GM03348 (cell line): ENCODE measurements around the gene AHDC1.

Experiments used
- DNase-seq: peaks from one replicate; pipeline ENCODE4 v3.0.0; 2012; ENCODE audit warnings: low spot score

Gene AHDC1

DNA sequence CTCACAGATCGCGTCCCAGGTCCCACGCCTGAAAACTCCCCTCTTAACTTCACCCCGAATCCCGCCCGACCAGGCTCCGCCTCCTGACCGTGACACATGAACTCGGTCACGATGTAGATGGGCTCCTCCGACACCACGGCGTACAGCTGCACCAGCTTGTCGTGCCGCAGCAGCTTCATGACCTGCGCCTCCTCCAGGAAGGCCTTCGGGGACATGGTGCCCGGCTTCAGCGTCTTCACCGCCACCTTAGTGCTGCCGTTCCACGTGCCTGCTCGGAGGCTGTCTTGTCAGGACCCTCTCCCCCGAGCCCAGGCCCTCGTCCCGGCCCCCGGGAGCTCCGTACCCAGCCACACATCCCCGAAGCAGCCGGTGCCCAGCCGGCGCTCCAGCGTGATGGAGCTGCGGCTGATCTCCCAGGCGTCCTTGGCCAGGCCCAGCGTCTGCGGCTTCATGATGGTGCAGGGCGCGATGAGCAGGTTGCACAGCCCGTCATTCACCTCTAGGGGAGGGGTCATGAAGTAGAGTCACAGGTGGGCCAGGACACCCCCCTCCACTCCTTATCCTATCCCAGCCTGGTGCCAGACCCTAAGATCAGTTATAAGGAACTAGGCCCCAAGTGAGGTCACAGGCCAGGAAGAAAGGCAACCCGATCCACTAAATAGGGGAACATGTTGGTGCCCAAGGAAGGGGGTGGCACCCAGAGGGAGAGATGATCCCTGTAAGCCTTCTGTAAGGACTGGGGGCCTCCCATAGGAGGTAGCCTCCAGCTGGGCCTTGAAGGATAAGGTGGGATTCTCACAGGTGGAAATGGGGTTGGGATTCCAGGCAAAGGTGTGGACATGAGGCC, 11.6 kb upstream of the AHDC1 start:
- no peak for DNase-seq

DNA sequence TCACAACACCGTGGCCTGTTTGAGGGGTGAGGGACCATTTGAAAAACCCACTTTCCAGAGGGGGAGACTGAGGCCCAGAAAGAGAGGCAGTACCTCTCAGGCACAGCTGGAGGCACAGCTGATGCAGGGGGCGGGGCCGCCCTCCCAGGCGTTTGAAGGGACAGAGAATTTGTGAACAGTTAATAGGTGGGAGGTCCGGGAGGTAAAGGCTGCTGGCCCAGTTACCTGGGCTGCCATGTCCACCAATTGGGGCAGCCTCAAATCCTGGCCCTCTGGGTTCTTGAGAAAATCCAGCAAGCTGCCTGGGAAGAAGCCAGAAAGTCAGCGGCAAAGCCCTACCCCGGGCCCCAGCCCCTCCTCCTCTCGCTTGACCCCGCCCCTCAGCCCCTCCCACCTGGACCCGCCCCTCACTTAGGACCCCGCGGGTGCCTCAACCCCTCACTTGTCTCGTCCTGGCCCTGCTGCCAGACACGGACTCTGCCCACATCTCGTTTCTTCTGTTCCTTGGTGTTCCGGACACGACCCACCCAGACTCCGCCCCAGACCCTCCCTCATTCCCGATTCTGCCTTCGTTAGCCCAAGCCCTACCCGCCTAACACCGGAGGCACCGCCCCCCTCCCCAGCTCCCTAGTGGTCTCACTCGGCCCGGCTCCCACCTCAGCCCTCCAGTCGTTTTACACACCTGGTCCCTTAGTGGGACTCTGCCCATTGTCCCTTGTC, 10.8 kb upstream of the AHDC1 start:
- DNase-seq = no peak

DNA sequence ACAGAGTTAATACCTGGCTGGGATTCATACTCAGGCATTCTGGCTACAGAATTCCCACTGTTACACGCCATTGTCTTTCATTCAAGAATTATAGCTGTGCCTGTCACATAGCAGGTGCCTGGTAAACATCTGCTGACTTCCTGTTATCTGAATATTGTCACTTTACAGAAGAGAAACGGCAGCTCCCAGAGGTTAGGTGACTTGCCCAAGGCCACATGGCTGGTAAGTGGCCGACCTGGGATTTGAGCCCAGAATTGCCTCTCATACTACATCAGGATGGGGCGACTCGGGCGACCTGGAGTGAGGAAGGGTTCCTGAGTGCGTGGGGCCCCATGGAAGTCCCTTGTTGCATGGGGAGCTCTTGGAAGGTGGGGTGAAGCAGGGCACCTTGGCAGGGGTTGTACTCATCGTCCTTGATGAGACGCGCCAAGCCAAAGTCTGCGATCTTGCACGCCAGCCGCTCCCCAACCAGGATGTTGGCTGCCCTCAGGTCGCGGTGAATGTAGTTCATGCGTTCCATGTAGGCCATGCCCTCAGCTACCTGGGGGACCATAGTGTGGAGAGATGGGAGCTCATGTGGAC, 10.2 kb upstream of the AHDC1 start:
- DNase-seq = no peak

DNA sequence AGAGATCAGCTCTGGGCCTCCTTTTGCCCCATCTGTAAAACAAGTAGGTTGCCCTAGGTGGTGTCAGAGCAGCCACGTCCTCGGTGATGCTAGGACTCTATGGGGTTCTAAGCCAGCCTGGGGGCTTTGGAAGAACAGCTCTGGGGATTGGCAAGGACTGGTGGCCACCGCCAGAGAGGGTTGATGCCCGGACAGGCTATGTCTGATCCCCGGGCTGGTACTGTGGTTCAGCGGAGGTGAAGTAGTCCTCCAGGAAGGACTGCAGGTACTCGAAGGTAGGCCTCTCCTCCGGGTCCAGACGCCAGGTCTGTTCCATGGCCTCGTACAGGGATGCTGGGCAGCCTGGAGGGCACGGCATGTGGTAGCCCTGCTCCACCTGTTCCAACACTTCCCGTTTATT, 8.8 kb upstream of the AHDC1 start:
- no peak for DNase-seq

DNA sequence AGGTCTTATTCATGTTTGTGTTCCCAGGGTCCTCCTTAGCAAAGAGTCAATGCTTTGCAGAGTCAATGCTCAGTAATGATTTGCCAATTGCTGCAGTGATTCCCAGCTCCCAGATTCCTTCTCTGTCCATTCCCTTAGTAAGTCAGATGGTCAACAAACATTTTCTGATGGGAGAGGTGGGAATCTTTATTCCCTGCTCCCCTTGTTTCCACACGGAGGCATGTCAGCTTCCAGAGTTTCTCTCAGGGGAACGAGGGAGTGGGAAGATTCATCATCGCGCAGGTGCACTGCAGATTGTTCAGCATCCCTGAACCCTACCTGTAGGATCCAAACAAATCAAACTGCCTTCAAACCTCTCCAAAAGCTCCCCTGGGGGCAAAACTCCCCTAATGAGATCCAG, 7.5 kb upstream of the AHDC1 start:
- no peak for DNase-seq

DNA sequence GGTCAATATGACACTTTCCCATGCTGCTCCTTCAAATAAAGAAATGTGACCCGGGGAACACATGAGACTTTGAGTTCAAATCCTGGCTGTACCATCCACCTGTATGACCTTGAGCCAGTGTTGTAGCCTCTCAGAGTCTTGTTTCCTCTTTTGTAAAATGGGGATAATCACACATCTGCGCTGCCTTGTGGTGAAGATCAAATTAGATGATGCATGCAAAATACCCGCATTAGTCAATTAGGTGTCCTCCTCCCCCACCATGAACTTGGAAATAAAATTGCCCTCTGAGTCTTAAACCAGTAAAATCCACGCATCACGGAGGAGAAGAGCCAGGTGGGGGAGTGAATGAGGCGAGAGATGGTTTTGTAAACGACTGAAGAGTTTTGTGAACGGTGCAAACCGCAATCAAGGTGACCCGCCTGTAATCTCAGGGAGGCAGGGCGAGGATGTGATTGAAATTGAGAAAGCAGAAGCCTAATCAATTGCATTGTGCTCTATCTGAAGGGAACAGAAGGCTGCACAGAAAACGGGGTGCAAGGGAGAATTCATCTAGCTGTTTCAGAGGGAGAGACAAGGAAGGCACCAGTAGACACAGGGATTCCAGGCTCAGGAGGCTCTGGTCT, 5.8 kb upstream of the AHDC1 start:
- DNase-seq = no peak

DNA sequence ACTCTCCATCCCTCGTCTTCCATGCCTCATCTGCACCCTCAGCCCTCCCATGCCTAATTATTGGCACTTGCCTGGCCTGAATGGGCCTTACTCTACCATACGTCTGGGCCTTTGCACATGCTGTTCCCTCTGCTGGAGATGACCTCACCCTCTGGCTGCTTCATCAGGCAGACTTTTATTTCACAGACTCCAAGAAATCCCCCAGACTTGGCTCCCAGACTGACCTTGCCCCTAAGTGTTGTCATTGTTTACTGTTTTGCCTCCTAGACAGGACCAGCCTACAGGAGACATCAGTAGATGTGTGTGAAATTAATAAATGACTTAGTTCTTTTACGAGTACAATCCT, 5.2 kb upstream of the AHDC1 start:
- DNase-seq = no peak

DNA sequence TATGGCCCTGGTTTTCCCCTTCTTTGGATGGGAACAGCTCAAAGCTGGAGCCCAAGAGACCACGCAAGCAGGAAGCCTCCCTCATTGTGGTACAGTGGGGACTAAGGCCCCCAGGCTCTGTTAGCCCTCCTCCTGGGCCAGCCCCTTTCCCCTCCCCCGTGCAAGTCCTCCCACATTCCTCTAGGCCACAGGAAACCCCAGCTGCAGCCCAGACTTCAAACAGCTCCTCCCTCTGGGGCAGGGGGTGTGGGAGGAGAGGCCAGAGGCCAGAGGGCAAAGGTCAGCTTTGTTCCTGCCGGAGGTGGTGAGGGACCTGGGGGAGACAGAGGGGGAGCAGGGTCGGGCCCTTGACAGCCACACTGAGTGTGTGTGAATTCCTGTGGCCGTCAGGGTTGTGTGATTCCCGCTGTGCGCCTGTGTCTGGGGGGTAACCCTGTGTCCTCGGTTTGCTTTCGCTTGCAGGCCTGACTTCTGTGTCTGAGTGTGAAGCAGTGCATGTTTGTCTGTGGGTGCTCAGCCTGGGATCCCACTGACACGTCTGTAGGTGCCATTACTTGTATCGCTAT, 3.4 kb upstream of the AHDC1 start:
- DNase-seq = no peak

DNA sequence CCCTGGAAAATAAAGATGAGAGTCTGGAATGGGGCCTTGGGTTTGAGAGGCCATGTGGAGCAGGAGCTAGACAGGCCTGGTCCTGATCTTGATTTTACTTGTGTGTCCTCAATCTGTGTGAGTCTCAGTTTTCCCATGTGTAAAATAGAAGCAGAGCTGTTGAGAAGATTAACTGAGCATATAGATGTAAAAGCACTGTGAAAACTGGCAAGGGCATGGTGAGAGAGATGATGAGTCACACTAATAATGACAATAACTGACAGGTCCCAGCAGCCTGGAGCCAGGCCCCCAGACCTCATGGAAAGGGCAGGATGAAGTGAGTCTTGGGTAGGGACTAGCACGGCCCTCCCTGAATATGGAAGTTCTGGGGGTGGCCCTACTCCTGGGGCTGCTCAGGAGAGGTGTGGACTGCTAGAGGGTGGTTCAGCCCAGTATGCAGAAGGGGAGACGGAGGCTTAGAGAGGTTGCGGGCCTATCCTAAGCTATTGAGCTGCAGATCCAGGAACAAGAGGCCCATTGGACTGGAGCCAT, 2.8 kb upstream of the AHDC1 start:
- DNase-seq = no peak

DNA sequence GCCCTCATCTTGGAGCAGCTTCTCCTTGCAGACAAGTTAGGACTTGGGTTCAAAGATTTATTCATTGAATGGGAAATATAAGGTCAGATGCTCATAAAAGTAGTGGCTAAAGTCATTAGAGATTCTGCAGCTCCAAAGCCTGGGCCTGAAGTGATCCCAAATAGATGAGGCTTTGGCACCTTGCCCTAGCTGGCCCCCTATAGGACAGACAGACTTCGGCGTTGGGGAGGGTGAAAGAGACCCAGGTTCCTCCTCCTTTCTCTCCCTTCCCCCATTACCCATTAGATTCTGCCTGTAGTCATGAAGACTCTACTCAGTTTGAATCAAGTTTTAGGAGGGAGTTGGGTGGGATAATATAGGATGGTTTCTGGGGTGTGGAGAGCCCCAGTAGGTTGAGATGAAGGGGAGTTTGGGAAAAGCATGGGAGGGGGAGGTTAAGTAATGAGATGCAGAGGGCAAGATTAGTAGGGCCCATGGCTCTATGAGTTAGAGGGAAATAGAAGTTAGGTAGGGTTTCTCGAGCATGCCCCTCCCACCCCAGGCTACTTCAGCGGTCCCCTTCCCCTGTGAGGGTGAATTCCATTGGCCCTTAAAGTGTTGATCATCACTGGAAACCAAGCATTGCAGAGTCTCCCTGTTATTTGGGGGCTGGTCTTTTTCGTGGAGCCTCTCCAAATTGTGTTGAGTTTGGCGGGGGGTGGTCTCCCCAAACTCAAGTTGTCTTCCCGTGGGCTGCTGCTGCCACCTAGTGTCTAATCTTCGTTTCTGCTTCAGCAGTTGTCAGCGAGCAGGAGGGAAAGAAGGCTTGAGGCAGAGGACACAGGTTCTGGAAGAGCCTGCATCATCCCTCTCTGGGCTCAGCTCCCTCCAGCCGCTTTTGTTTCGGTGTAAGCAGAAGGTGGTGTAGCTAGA, 2.1 kb upstream of the AHDC1 start:
- DNase-seq = peak; percentile 73

DNA sequence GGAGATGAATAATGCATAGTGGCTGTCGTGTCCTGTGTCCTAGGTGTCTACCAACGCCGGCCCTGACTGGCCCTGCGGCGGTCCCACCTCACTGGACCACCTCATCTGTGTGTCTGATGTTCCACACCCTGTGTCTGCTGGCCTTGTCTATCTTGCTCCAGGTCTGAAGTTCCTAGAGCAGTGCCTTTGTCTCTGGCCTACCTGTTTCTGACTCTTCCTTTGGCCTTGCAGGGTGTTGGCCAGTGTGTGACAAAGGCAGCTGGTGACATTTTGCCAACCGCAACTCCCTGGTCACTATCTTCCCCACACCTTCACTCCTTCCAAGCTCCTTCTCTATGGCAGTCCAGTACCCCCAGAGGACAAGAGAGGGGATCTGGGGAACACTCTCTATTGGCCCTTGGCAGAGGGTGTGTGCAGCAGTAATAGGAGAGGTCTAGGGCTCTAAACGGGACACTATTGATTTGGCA, 1.4 kb upstream of the AHDC1 start:
- DNase-seq = no peak

DNA sequence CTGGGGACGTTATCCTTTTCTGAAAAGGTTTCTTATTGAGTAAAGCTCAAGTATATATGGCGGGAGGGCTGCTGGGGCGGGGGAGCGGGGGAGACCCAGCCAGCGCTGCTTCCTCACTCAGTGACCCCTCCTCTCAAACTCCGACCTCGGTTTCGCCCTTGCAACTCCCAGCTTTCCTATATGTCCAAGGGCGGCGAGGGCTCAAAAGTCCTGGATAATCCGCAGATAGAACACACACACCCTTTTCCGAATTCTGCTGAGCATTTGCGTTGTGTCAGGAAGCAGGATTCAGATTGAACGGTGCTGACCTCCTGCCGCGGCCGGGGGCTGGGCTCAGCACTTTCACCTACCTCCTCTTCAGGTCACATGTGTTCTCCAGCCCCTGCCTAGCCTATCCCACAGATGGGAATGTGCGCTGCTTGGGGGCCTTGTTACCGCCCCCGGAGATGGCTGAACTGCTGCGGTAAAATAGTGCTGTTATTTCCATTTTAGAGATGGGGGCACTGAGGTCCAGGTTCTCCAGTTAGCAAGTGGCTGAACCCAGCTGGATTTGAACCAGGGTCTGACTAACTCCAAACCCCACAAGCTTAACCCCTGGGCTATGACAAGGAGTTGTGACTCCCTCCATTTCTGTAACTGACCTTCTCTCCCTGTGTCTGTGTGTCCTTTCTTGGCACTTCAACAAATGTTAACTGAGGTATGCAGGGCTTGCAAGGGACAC, 795 bp upstream of the AHDC1 start:
- DNase-seq = no peak

DNA sequence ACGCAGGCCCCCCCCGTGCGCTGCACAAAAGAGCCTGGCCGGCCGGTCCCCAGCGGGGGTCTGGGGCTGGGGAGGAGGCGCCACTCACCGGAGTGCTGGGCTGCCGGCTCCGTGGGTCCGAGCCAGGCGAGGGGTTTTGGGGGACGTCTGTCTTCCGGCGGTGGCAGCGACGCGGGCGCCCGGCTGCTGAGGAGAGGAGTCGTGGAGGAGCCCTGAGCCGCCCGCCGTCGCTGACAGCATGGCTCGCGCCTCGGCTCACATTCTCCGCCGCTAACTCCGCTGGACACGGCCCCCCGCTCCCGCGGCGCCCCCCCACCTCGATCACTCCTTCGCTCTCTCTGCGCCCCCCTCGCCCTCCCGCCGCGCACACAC, 649 bp downstream of the AHDC1 start:
- peak; percentile 69 for DNase-seq

DNA sequence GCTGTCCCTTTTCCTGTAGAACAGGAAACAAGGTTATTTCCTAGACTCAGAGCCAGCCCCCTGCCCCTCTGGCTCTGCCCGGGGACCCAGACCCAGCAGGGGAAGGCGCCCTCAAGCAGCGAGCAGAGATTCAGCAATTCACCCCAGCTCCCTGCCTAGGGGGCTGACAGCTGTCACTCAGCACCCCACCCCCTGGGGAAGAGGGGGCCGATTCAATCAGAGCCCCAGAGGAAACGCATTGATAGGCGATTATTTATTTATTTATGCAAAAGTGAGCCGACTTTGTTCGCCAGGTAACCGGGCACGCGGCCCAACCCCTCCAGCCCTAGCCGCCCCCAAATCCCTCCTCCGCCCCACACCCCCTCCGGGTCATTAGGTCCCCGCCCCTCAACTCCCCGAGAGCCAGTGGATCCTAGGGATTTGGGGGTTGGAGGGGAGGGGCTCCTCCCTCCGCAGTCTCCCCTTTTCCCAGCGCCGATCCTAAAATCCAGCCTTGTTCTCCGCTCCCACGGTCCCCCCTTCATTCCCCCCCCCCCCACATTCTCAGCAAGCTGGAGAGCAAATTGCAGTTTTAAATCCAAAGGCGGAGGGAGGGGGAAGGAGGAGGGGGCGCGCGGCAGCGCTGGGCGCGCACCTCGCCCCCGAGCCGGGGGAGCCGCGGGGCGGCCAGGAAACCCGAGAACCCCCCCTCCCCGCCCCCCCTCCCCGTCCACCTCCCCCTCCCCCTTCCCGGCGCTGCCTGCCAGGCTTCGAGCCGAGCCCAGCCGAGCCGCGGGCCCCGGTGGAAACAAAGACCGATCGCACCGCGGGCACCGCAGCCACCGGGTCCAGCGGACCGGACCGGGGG, 1.3 kb downstream of the AHDC1 start:
- DNase-seq = peak; percentile 86

DNA sequence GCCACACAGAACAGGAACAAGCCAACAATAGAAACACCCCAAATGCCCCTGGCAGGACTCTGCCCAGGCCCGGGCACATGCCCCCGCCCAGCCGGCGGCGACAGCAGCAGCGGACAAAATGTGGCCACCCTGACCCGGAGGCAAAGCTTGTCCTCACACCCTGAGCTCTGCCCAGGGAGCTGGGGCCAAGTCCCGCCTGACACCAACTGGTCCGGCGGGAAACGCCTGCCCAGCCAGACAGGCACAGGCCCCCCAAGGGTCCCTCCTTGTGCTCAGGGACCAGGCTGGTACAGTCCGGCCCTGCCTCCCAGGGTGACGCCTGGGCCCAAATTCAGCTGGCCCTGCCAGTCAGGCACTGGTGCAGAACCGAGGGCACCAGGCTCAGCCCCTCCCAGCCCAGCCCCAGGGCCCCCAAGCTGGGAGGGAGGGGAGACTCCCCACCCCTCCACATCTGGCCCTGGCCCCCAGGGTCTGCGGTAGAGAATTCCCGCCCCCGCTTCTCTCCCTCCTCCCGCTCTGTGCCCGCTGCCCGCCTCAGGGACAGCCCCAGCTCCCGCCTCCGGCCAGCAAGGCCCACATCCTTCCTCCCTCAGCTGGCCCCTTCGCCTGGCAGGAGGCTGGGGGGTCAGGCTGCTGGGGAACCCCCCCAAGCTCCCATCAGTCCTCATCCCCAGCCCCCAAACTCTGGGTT, 2.0 kb downstream of the AHDC1 start:
- peak; percentile 61 for DNase-seq

DNA sequence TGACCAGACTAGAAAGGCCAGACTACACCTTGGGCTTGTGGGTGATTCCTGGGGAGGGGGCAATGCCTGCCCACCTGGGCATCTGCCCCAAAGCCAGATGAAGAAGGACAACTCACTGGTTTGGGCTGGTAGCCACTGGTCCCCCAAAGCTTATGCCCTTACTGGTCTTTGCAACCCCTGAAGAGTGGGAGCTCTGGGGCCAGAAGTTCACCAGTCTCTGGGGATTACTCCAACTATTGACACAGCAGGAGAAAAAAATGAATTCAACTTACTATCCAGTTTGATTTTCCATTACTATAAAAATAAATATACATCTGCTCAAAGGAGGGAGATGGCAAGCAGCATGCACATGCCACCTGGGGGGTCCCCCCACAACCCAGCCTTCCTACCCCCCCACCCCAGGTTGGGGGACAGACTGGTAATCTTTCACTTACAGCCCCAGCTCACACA, 2.6 kb downstream of the AHDC1 start:
- DNase-seq = no peak

DNA sequence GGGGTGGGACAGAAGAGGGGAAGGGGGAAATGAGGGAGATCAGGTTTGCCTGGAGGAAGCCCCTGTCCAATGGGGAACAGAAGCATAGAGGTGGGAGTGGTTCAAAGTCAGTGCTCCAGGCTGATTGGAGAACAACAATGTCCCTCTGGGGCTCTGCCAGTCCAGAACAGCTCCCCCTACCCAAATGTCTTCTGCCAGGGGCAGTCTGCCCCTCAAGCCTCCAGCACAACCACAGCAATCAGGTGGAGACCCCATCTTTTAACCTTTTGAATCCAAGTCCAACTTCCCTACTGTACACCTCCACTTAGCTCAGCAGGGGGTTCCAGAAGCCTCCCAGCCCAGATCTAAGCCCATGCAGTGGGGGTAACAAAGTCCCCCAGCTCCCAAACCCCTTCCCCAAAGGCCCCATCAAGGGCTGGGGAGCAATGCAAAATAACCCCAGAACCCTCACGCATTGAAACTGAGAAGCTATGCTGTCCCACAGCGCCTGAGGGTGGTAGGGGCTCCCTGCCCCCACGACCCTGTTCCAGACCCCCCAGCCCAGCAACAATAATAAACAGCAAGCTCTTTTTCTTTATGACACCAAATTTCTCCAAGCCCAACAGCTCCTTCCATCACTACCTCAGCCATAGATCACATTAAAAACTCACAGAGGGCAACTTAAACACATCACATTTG, 3.3 kb downstream of the AHDC1 start:
- no peak for DNase-seq
